NCI-H2029 (cell line): ENCODE results near the gene KIAA1755.

Experiments
- DNase-seq: peaks from one replicate; lab custom pipeline; 2025; lab: John Stamatoyannopoulos, UW

Gene KIAA1755

GRCh38 chr20:38165089-38165965 is 95.2 kb downstream of the KIAA1755 start, which contains the start of gene TGM2:
Gene TGM2, minus strand, starts transcription at chr20:38165270. Its CDS starts 72 bp downstream, at chr20:38165198.
- DNase-seq: no peak

- no peak for DNase-seq
Measured at GRCh38 chr20:38164624-38165088, 95.9 kb downstream of the KIAA1755 start.

- DNase-seq: no peak
Measured at GRCh38 chr20:38164069-38164468, 96.5 kb downstream of the KIAA1755 start.

- DNase-seq: no peak
Measured at GRCh38 chr20:38162878-38163875, 97.4 kb downstream of the KIAA1755 start.

- DNase-seq: no peak
Measured at GRCh38 chr20:38162149-38162548, 98.4 kb downstream of the KIAA1755 start.

GRCh38 chr20:38161412-38161774 is 99.1 kb downstream of the KIAA1755 start:
- no peak for DNase-seq
